GM13976 (cell line): Measurements from ENCODE around the gene TMEM107.
A peak's percentile ranks its signal among the peaks of the same experiment; 100 is the strongest.
"Not testable (repeated sequence)": the region's sequence is repeated elsewhere in the genome, so short reads cannot be mapped to it uniquely, and the experiment has no call there.

Experiments
- DNase-seq: peaks from one replicate; pipeline ENCODE4 v3.0.0; 2012; ENCODE audit warnings: low spot score
- CTCF ChIP-seq: IDR thresholded peaks from 2 replicates; pipeline ENCODE4 v1.5.1; 2012; ENCODE audit warnings: borderline replicate concordance, mild to moderate bottlenecking; ENCODE audit not compliant: insufficient read depth; ENCODE audit errors: extremely low read depth, missing control alignments, control extremely low read depth
- in situ Hi-C: fragments of 300-500 bp; cut with MboI; formaldehyde crosslinking; loops from one replicate; pipeline ENCODE4 v1.12.0; 2022; ENCODE audit warnings: low sequenced_read_pairs, mixed read lengths, inconsistent platforms; ENCODE audit not compliant: unreplicated experiment

TMEM107 gene

GRCh38 chr17:8176998-8177731 is 985 bp upstream of the TMEM107 start:
- in situ Hi-C loops, result no loop called here
- DNase-seq, result no peak

GRCh38 chr17:8175795-8176196 is 384 bp downstream of the TMEM107 start:
- no peak for DNase-seq
- in situ Hi-C loops, result no loop called here
- TF ChIP-seq CTCF, result no peak

More at GRCh38 chr17:8176998-8177731, 985 bp upstream of the TMEM107 start:
- TF ChIP-seq CTCF, result no peak

- no peak for DNase-seq
- in situ Hi-C loops, result no loop called here
- no peak for TF ChIP-seq CTCF
Measured at GRCh38 chr17:8173871-8174322, 2.3 kb downstream of the TMEM107 start.

DNA sequence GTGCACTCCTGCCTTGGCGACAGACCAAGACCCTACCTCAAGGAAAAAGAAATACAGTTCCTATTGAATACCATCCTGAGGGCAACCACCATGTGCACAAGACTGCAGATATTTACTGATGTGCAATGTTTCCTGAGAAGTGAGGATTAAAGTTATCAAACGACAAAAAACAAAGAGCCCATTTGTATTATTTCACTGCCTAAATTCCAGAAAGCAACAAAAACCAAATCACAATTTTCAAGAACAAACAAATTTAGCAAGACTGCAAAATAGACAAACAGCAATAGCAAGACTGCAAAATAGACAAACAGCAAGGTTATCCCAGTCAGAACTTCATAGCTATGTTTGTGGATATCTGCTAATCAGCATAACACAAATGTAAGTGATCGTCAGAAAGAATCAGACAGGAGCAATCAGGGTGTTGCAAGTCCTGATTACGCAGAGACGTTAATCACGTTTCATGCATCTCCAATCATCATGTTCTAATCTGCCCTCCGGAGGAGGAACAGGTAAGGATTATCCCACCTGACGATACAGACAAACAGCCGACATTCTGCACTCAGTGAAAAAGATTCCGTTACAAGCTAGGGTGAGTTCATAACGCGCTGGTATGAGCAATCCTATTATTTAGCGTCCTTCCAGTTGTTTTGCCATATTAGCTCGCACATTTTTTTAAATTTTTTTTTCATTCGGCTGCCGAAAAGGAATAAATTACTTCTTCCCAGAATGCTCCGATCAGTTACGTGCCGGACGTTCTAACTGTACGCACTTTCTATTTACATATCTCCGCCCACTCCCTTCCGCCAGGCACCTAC is 2.9 kb downstream of the TMEM107 start:
- TF ChIP-seq CTCF, result no peak
- peak; percentile 84 for DNase-seq
- in situ Hi-C loops, result no loop called here

DNA sequence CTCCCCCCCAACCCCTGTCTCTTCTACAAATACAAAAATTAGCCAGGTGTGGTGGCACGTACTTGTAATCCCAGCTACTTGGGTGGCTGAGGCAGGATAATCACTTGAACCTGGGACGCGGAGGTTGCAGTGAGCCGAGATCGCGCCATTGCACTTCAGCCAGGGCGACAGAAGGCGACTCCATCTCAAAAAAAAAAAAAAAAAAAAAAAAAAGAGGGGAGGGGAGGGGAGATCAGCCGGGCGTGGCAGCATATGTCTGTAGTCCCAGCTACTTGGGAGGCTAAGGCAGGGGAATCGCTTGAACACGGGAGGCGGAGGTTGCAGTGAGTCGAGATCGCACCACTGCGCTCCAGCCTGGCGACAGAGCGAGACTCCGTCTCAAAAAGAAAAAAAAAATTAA is 6.0 kb downstream of the TMEM107 start:
- DNase-seq, in situ Hi-C loops: not testable (repeated sequence)

DNA sequence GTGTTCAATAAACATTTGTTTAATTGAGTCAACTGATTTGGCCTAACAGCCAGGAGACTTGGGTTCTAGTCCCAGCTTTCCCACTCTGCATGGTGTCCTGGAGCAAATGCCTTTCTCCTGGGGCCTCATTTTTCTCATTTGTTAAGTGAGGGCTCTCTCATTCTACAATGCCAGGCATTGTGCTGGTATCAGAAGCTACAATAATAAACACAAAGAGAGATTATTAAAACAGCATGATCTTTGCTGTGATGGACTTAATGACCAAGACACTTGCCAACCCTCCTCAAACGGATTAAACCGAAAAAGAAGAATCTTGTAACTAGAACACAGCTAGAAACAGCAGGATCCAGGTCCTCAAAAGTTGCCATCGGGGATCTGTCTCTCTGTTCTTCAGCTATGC is 8.7 kb downstream of the TMEM107 start:
- no peak for TF ChIP-seq CTCF

DNA sequence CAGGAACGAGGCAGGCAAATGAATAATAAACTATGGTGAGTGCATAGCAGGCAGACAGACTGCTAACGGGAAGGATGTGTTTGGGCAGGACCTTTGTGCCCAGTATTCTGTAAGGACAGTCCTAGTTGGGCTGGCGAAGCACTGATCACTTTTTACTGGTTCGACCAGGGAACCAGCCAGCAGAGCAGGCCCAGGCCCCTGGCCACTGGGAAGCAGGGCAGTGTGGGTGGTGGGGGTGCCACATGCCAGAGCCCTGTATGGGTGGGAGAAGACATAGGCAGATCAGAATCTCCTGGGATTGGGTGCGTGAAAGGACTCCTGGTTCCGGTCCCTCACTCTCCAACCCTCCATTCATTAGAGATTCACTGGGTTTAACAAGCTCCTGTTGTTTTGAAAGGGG is 9.4 kb downstream of the TMEM107 start:
- in situ Hi-C loops, result no loop called here
- no peak for TF ChIP-seq CTCF
- no peak for DNase-seq

More for the DNA sequence above, 8.7 kb downstream of the TMEM107 start:
- no peak for DNase-seq
- in situ Hi-C loops, result no loop called here
